IPS-NIHi7 (cell line): ENCODE measurements around the gene CLIC4.

Source experiments
- DNase-seq: peaks from one replicate; pipeline ENCODE4 v3.0.0; 2012; ENCODE audit warnings: mixed read lengths; ENCODE audit errors: extremely low spot score

Gene CLIC4

GRCh38 chr1:24859063-24860010 lies 114.1 kb downstream of the CLIC4 start:
- no peak for DNase-seq

GRCh38 chr1:24860841-24861240 lies 115.6 kb downstream of the CLIC4 start:
- no peak for DNase-seq

- DNase-seq = no peak
Observed at GRCh38 chr1:24861821-24862727, 116.8 kb downstream of the CLIC4 start.

GRCh38 chr1:24862775-24863483 lies 117.7 kb downstream of the CLIC4 start:
- DNase-seq = no peak

- DNase-seq = no peak
Observed at GRCh38 chr1:24864370-24864777, 119.1 kb downstream of the CLIC4 start.

GRCh38 chr1:24865168-24865567 lies 119.9 kb downstream of the CLIC4 start:
- DNase-seq = no peak

- no peak for DNase-seq
Observed at GRCh38 chr1:24865587-24865986, 120.3 kb downstream of the CLIC4 start.

GRCh38 chr1:24866211-24867083 lies 121.2 kb downstream of the CLIC4 start:
- no peak for DNase-seq

GRCh38 chr1:24867084-24867870 lies 122.0 kb downstream of the CLIC4 start:
- no peak for DNase-seq

- no peak for DNase-seq
Observed at GRCh38 chr1:24868016-24868875, 123.0 kb downstream of the CLIC4 start.

GRCh38 chr1:24870551-24871195 lies 125.4 kb downstream of the CLIC4 start:
- no peak for DNase-seq

GRCh38 chr1:24871306-24871901 lies 126.2 kb downstream of the CLIC4 start:
- DNase-seq = no peak

GRCh38 chr1:24872061-24872850 lies 127.0 kb downstream of the CLIC4 start:
- DNase-seq = no peak

- no peak for DNase-seq
Observed at GRCh38 chr1:24873148-24873547, 127.9 kb downstream of the CLIC4 start.

- no peak for DNase-seq
Observed at GRCh38 chr1:24874056-24874455, 128.8 kb downstream of the CLIC4 start.

- DNase-seq = peak; percentile 9
Observed at GRCh38 chr1:24874611-24875234, 129.5 kb downstream of the CLIC4 start.

GRCh38 chr1:24875257-24875656 lies 130.0 kb downstream of the CLIC4 start:
- peak; percentile 9 for DNase-seq
